Endothelial cell of umbilical vein (primary cell): ENCODE measurements around the gene DGCR8. TPM values are rescaled to one million over a fixed set of nuclear protein-coding genes. Genes with fewer than 3 reads are reported as not detected.

Experiments
- BruUV-seq: library from RNA; stranded (reverse); fragments of 400-500 nt; replicated peaks from 2 replicates; lab custom pipeline; 2021; lab: Mats Ljungman, UMichigan
- CTCF ChIA-PET: fragments of 300-600, 350-600 bp; sonication (Branson Sonifier 250); formaldehyde crosslinking; loops from one replicate; lab custom pipeline; 2021; ENCODE audit warnings: antibody characterized with exemption, inconsistent platforms; lab: Charles Lee
- POLR2A ChIA-PET: fragments of 300-600, 350-600 bp; sonication (Branson Sonifier 250); formaldehyde crosslinking; loops from one replicate; lab custom pipeline; 2021; ENCODE audit warnings: antibody characterized with exemption, inconsistent platforms; lab: Charles Lee
- DNase-seq: peaks from one replicate; pipeline ENCODE4 v3.0.0-alpha.2; 2011; ENCODE audit warnings: low read depth, low spot score
- FAIRE-seq: peaks from 2 replicates; lab custom pipeline; 2011; peaks lifted over from hg19 to GRCh38; lab: Jason Lieb, UNC
- H2AFZ ChIP-seq: 2 replicates; pipeline ENCODE4 v1.6.0; 2012; ENCODE audit warnings: low read depth, low read length, control low read depth, inconsistent platforms
- H3K27ac ChIP-seq: 2 replicates; pipeline ENCODE4 v1.5.1; 2011; ENCODE audit warnings: low read depth, mild to moderate bottlenecking, control low read depth, low read length, moderate library complexity; ENCODE audit not compliant: insufficient read depth
- H3K27me3 ChIP-seq, 2 experiments: 2 replicates each; pipeline versions ENCODE4 v1.6.0 to v1.6.1; 2011; ENCODE audit warnings: low read length in 2 of 2, mixed read lengths in 1 of 2; ENCODE audit not compliant: control insufficient read depth in 2 of 2, insufficient read depth in 2 of 2
- H3K36me3 ChIP-seq, 2 experiments: 2 replicates in 1 of 2; 3 replicates in 1 of 2; pipeline ENCODE4 v1.5.1; 2011; ENCODE audit warnings: low read length in 2 of 2, mild to moderate bottlenecking in 1 of 2, moderate library complexity in 1 of 2; ENCODE audit not compliant: control insufficient read depth in 2 of 2, insufficient read depth in 2 of 2; ENCODE audit errors: extremely low read depth in 1 of 2
- H3K4me1 ChIP-seq: 3 replicates; pipeline ENCODE4 v1.5.1; 2011; ENCODE audit warnings: mild to moderate bottlenecking, low read length; ENCODE audit not compliant: control insufficient read depth, insufficient read depth; ENCODE audit errors: extremely low read depth
- H3K4me2 ChIP-seq: 2 replicates; pipeline ENCODE4 v1.6.1; 2011; ENCODE audit warnings: low read length, control low read depth, mixed read lengths; ENCODE audit not compliant: insufficient read depth
- H3K4me3 ChIP-seq, 3 experiments: fragments of 200-600 bp in 1 of 3; sonication (generic), shearing (Covaris generic) in 1 of 3; replicated peaks in 1 of 3; 2 replicates each; pipeline ENCODE4 v1.5.1; 2011 to 2016; ENCODE audit warnings: control low read depth in 3 of 3, low read length in 3 of 3, mild to moderate bottlenecking in 2 of 3, inconsistent platforms in 1 of 3, low read depth in 1 of 3, moderate library complexity in 1 of 3; ENCODE audit not compliant: insufficient read depth in 1 of 3
- H3K79me2 ChIP-seq: 2 replicates; pipeline ENCODE4 v1.6.0; 2012; ENCODE audit warnings: low read length, inconsistent platforms; ENCODE audit not compliant: control insufficient read depth, insufficient read depth
- H3K9ac ChIP-seq: replicated peaks from 2 replicates; pipeline ENCODE3; 2011; ENCODE audit warnings: low read length, control low read depth; ENCODE audit not compliant: insufficient read depth; ENCODE audit errors: extremely low read depth
- H3K9me1 ChIP-seq: replicated peaks from 3 replicates; pipeline ENCODE4 v1.6.0; 2011; ENCODE audit warnings: mild to moderate bottlenecking, low read length; ENCODE audit not compliant: control insufficient read depth, insufficient read depth; ENCODE audit errors: extremely low read depth
- H3K9me3 ChIP-seq: replicated peaks from 2 replicates; pipeline ENCODE4 v1.5.1; 2012; ENCODE audit warnings: low read length, inconsistent platforms; ENCODE audit not compliant: control insufficient read depth, insufficient read depth
- H4K20me1 ChIP-seq: replicated peaks from 2 replicates; pipeline ENCODE3; 2011; ENCODE audit warnings: mild to moderate bottlenecking, low read length; ENCODE audit not compliant: control insufficient read depth, insufficient read depth; ENCODE audit errors: extremely low read depth
- EZH2 ChIP-seq: IDR thresholded peaks from 2 replicates; pipeline ENCODE4 v1.6.1; 2012; ENCODE audit warnings: borderline replicate concordance, low read depth, mild to moderate bottlenecking, moderate library complexity, low read length, inconsistent platforms; ENCODE audit not compliant: severe bottlenecking
- FOS ChIP-seq: IDR thresholded peaks from 2 replicates; pipeline ENCODE4 v1.6.1; 2011; ENCODE audit warnings: mild to moderate bottlenecking, low read length, moderate library complexity, borderline replicate concordance; ENCODE audit not compliant: insufficient read depth
- GATA2 ChIP-seq: IDR thresholded peaks from 2 replicates; pipeline ENCODE4 v1.7.0; 2011; ENCODE audit warnings: low read depth, mild to moderate bottlenecking, moderate library complexity, mixed read lengths, low read length; ENCODE audit not compliant: insufficient read length, insufficient read depth
- JUN ChIP-seq: IDR thresholded peaks from 2 replicates; pipeline ENCODE4 v1.6.1; 2011; ENCODE audit warnings: borderline replicate concordance, low read depth; ENCODE audit not compliant: insufficient read length, insufficient read depth
- MAX ChIP-seq: IDR thresholded peaks from 2 replicates; pipeline ENCODE4 v1.6.1; 2011; ENCODE audit not compliant: insufficient read depth, insufficient read length
- MYC ChIP-seq: IDR thresholded peaks from one replicate; pipeline ENCODE4 v1.6.1; 2011; ENCODE audit warnings: mild to moderate bottlenecking, low read depth, low read length
- POLR2A ChIP-seq: IDR thresholded peaks from 2 replicates; pipeline ENCODE4 v1.6.1; 2012; ENCODE audit warnings: low read depth, mild to moderate bottlenecking, control low read depth, low read length
- POLR2AphosphoS5 ChIP-seq: IDR thresholded peaks from 2 replicates; pipeline ENCODE4 v1.6.1; 2012; ENCODE audit warnings: low read depth, mild to moderate bottlenecking, control low read depth, low read length, moderate library complexity; ENCODE audit not compliant: insufficient read depth
- dilution Hi-C: fragments of 300-500 bp; cut with MboI; formaldehyde crosslinking; loops from one replicate; pipeline ENCODE4 v1.15.0; 2019; ENCODE audit warnings: low sequenced_read_pairs; ENCODE audit not compliant: extremely low pct_ligation_motif_present
- intact Hi-C: fragments of 100-400 bp; cut with micrococcal nuclease; formaldehyde crosslinking; loops from one replicate; pipeline ENCODE4 v1.10.0; 2022
- polyA plus RNA-seq, 4 experiments: library from polyadenylated mRNA; depleted of rRNA in 3 of 4; stranded (reverse) in 3 of 4; unstranded in 1 of 4; fragments of >200 nt; gene quantifications; 2 replicates each; pipeline versions ENCODE4 v1.2.1 to v1.2.3, GENCODE V29; 2011 to 2012; ENCODE audit warnings: missing spikeins in 1 of 4
- total RNA-seq: library from RNA; stranded (reverse); gene quantifications from 2 replicates; pipeline ENCODE4 v1.2.3, GENCODE V29; 2021
- TF ChIP-seq, protein P1 (sequence below), 2 donors: IDR thresholded peaks; 1 replicate in 1 of 2; 2 replicates in 1 of 2; pipeline ENCODE4 v1.5.1; 2011; ENCODE audit warnings: low read length in 2 of 2, mild to moderate bottlenecking in 2 of 2, moderate library complexity in 2 of 2, control low read depth in 1 of 2, inconsistent platforms in 1 of 2, low read depth in 1 of 2; ENCODE audit not compliant: insufficient read depth in 1 of 2; ENCODE audit errors: extremely low read depth in 1 of 2

Gene DGCR8
- total and polyA plus RNA-seq, 2 donors (not counting 3 experiments of a cell fraction or from before 2014, with no cell fraction given): 32.7 to 64.2 TPM

DNA sequence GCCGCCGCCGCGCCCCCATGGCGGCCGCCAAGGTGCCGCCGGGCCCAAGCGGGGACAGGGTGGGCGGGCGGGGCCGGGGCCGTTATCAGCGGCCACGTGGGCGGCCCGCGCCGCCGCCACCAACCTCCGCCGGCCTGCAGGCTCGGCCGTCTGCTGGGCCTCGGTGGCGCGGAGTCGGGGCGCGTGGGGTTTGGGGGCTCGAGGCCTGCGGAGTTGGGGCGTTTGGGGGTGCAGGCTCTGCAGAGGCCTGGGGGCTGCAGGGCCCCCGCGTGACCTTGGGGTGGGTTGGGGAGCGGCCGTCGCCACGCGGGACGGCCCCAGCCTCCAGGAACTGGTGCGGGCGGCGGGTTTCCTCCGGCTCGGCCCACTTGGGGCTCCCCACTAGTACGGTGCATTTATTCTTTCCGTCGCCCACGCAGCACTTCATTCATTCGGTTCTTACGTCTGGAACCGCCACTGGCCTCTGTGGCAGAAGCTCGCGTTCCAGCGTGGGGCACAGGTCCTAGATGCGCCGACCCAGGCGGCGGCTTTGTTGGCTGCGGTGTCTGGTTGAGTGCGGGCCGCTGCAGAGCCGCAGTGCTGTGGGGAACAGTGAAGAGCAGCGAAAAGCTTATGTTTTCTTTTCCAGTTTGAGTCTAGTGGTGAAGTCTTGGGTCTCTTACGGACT lies 37.7 kb downstream of the DGCR8 start:
- ChIA-PET POLR2A (interaction anchor here (0.7 kb wide), 1 partner anchor 37 kb away, joined by 3 read pairs; no protein-coding TSS in a partner anchor), CTCF (interaction anchor here (0.7 to 1.4 kb wide), 3 partner anchors 8 to 387 kb away, joined by 3 to 4 read pairs (median 4); no protein-coding TSS in a partner anchor)
- TF ChIP-seq POLR2A (no peak), MAX (no peak), GATA2 (no peak), MYC (no peak), JUN (no peak), POLR2AphosphoS5 (no peak), FOS (no peak), EZH2 (no peak)
- TF ChIP-seq, protein P1, sequence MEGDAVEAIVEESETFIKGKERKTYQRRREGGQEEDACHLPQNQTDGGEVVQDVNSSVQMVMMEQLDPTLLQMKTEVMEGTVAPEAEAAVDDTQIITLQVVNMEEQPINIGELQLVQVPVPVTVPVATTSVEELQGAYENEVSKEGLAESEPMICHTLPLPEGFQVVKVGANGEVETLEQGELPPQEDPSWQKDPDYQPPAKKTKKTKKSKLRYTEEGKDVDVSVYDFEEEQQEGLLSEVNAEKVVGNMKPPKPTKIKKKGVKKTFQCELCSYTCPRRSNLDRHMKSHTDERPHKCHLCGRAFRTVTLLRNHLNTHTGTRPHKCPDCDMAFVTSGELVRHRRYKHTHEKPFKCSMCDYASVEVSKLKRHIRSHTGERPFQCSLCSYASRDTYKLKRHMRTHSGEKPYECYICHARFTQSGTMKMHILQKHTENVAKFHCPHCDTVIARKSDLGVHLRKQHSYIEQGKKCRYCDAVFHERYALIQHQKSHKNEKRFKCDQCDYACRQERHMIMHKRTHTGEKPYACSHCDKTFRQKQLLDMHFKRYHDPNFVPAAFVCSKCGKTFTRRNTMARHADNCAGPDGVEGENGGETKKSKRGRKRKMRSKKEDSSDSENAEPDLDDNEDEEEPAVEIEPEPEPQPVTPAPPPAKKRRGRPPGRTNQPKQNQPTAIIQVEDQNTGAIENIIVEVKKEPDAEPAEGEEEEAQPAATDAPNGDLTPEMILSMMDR (IDR thresholded peaks at IDR 0.05; ENCODE audit: extremely low read depth in 1 of 2, insufficient read depth in 1 of 2, low read depth in 1 of 2, low read length in 2 of 2): no peak
- H3K36me3 ChIP-seq: peaks cover 9 to 25% of the 10 kb centered on the region in 2 experiments
- peaks cover 74% of the 10 kb centered on the region for H3K79me2 ChIP-seq
- dilution Hi-C loops (no loop called here), intact Hi-C loops (loop anchor here (1.0 kb wide), 1 partner anchor 37 kb away; the partner anchor contains the start of gene DGCR8)
- peak overlapping the region; percentile 84 to 92 (median 87) for H3K4me3 ChIP-seq
- peak overlapping the region; percentile 55 for H3K27ac ChIP-seq
- peak overlapping the region; percentile 96 for H3K4me2 ChIP-seq
- FAIRE-seq (peak; percentile 80), DNase-seq (peak; percentile 25)
- BruUV-seq: no TSS peak
- no peaks in the 10 kb centered on the region for H3K27me3 ChIP-seq
- no peaks in the 10 kb centered on the region for H3K9me1 ChIP-seq
- no peaks in the 10 kb centered on the region for H4K20me1 ChIP-seq
- H3K9ac ChIP-seq: peak overlapping the region; percentile 83
- peak overlapping the region; percentile 7 for H2AFZ ChIP-seq
- H3K9me3 ChIP-seq: no peaks in the 10 kb centered on the region
- H3K4me1 ChIP-seq: peaks cover 22% of the 10 kb centered on the region
